ENCODE data around the gene ALAS1. TPM values are rescaled to one million over a fixed set of nuclear protein-coding genes. Genes with fewer than 3 reads are reported as not detected.

ALAS1 gene
- total and polyA plus RNA-seq, 2 of the 13 experiments (the other 11 are each of a cell fraction or from before 2014, with no cell fraction given) = 36.0 to 43.2 TPM

DNA sequence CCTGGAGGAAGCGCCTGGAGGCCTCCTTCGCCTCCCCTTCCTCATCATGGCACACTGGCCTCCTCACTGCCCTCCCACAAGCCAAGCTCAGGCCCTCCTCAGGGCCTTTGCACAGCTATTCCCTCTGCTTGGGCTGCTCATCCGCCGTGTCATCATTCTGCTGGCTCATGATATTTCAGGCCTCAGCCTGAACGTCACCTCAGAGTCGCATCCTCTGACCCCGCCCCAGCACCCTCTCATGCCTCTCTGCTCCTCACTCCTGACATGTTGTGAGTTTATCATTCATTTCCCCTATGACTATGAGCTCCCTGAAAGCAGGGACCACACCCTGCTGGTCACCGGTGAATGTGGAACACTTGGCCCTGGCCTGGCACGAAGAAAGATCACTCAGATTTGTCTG is 23.1 kb upstream of the ALAS1 start:
- ChIA-PET POLR2A (interaction anchor here (1.0 to 3.5 kb wide), 2 partner anchors 19 to 20 kb away, joined by 3 to 30 read pairs; partner anchors contain the start of gene POC1A), CTCF (ENCODE audit: low intra/inter-chr PET ratio, low total read pairs) (no interaction called here)
- intact Hi-C loops (cut with micrococcal nuclease; ENCODE audit: unreplicated experiment) = no loop called here
- Histone ChIP-seq H3K9ac (ENCODE audit: insufficient read depth, low read depth, low read length) (no peak overlapping the region), H3K4me3 (replicated peaks in 1 of 3; ENCODE audit: insufficient read depth in 1 of 3, low read depth in 2 of 3, low read length in 3 of 3) (no peak overlapping the region), H3K4me1 (ENCODE audit: insufficient read depth, low read length) (peaks cover 69% of the 10 kb centered on the region), H3K36me3 (replicated peaks in 1 of 2; ENCODE audit: control insufficient read depth in 1 of 2, insufficient read depth in 2 of 2, low read length in 2 of 2) (no peaks in the 10 kb centered on the region), H3K27ac (ENCODE audit: extremely low read length, insufficient read depth, low read length) (no peak overlapping the region), H3K9me3 (ENCODE audit: low read length) (no peaks in the 10 kb centered on the region), H3K4me2 (ENCODE audit: low read depth, low read length) (no peak overlapping the region), H3K27me3 (ENCODE audit: control insufficient read depth in 1 of 2, insufficient read depth in 2 of 2, low read length in 2 of 2) (no peaks in the 10 kb centered on the region), H3K79me2 (ENCODE audit: insufficient read depth, low read length) (no peaks in the 10 kb centered on the region), H2AFZ (ENCODE audit: low read length) (no peak overlapping the region), H4K20me1 (ENCODE audit: insufficient read depth, low read length) (no peaks in the 10 kb centered on the region)
- 48% methylated on average over 9 of the region's 9 CpGs for WGBS (ENCODE audit: low lambda C conversion rate)
- TF ChIP-seq MAFK (conservative IDR thresholded peaks at IDR 0.05 in 1 of 2, IDR thresholded peaks at IDR 0.05 in 1 of 2; ENCODE audit: low read length in 2 of 2) = peak; percentile 37 to 52; a peak in 3 of 4 replicates
- TF ChIP-seq GABPA (IDR thresholded peaks at IDR 0.05; ENCODE audit: low read depth, low read length) = no peak
- no peak for TF ChIP-seq GABPA (CRISPR knock-in tag; IDR thresholded peaks at IDR 0.05; ENCODE audit: low read depth)
- no peak for TF ChIP-seq HNRNPH1 (optimal IDR thresholded peaks at IDR 0.05; ENCODE audit: low read depth, low read length)
- no peak for TF ChIP-seq MED13 (CRISPR knock-in tag; IDR thresholded peaks at IDR 0.05)
- TF ChIP-seq ZNF362 (CRISPR knock-in tag; IDR thresholded peaks at IDR 0.05; ENCODE audit: borderline replicate concordance) = no peak
- TF ChIP-seq MAFF (IDR thresholded peaks at IDR 0.05; ENCODE audit: low read depth, low read length) = 0 out of 2 replicates have a peak, but pooled peaks have one; percentile 2
- no peak for TF ChIP-seq ZNF10 (CRISPR knock-in tag; IDR thresholded peaks at IDR 0.05; ENCODE audit: borderline replicate concordance, low read depth)
- TF ChIP-seq, protein P1, sequence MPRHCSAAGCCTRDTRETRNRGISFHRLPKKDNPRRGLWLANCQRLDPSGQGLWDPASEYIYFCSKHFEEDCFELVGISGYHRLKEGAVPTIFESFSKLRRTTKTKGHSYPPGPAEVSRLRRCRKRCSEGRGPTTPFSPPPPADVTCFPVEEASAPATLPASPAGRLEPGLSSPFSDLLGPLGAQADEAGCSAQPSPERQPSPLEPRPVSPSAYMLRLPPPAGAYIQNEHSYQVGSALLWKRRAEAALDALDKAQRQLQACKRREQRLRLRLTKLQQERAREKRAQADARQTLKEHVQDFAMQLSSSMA (CRISPR knock-in tag; IDR thresholded peaks at IDR 0.05) = no peak
- ATAC-seq (no peak), FAIRE-seq (no peak), DNase-seq (ENCODE audit: low spot score) (no peak)
- in situ Hi-C loops (cut with HindIII; ENCODE audit: extremely low pct_ligation_motif_present, low pct_unique_long_range_greater_than_20kb) = no loop called here
- BruUV-seq (replicated peaks) = no TSS peak

Measured in HepG2 (cell line).